CD4-positive, alpha-beta T cell treated with Interleukin-4 for 4 hours (primary cell): ENCODE results near the gene MATK.
A peak's percentile ranks its signal among the peaks of the same experiment; 100 is the strongest.

Source experiments
- DNase-seq: peaks from one replicate; pipeline ENCODE4 v3.0.0-alpha.2; 2020

The MATK gene, protein sequence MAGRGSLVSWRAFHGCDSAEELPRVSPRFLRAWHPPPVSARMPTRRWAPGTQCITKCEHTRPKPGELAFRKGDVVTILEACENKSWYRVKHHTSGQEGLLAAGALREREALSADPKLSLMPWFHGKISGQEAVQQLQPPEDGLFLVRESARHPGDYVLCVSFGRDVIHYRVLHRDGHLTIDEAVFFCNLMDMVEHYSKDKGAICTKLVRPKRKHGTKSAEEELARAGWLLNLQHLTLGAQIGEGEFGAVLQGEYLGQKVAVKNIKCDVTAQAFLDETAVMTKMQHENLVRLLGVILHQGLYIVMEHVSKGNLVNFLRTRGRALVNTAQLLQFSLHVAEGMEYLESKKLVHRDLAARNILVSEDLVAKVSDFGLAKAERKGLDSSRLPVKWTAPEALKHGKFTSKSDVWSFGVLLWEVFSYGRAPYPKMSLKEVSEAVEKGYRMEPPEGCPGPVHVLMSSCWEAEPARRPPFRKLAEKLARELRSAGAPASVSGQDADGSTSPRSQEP

DNA sequence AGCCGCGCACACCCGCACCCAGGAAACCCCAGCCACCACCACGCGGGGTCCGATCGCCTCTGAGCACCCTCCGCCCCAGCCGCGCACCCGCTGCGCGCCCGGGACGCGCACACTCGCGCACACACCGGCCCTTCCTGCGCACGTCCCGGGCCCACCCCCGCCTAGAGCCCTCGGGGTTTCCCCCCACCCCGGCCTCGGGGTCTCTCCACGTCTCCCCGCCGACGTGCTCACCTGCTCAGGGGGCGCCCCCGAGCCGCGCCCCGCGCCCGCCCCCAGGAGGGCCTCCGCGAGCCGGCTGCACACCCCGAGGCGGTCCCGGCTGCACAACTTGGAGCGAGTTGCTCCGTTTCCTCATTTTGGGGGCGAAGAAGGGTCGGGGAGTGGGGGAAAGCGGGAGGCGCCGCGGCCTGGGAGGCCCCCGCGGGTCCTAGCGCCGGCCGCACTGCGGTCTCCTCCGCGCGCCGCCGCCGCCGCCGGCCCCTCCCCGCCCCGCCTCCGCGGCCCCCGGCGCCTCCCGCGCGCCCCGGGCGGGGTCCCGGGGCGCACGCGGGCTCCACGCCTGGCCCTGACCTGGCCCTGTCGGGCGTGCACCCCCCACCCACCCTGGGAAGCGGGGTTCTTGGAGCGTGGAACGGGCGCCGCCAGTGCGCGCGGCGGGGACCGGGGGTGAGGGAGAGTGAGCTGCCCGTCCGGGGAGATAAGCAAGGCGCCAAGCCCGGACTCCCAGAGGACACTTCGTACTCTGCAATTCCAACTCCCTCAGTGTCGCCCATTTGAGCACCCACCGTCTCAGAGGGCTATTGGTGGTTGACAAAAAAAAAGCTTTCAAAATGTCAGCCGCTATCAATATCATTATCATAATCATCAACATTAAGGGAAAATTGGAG is at the start of gene MATK:
Gene MATK, minus strand, starts transcription at position 444 of the 887 bp plus-strand sequence. CDS start 1,246 bp downstream, outside the sequence.
- DNase-seq: no peak

GRCh38 chr19:3835055-3835435 is 48.9 kb upstream of the MATK start:
- DNase-seq: no peak

- no peak for DNase-seq
These were observed 48.3 kb upstream of the MATK start for GRCh38 chr19:3834349-3835054.

GRCh38 chr19:3833578-3834348 is 47.6 kb upstream of the MATK start:
- no peak for DNase-seq

DNA sequence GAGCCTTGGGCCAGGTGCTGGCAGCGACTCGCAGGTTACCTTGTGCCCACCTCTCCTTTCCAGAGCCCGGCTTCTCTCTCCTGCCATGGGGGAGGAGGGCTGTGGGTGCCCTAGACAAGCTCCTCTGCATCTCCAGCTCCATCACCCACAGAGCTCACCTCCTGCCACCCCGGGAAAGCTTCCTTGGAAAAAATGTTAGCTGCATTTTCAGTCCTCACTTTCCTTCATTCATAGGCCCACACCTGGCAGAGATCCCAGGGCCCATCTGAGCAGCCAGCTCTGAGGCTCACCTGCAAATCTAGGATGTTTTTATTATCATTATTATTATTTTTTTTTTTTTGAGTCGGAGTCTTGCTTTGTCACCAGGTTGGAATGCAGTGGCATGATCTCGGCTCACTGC is 45.8 kb upstream of the MATK start:
- no peak for DNase-seq

DNA sequence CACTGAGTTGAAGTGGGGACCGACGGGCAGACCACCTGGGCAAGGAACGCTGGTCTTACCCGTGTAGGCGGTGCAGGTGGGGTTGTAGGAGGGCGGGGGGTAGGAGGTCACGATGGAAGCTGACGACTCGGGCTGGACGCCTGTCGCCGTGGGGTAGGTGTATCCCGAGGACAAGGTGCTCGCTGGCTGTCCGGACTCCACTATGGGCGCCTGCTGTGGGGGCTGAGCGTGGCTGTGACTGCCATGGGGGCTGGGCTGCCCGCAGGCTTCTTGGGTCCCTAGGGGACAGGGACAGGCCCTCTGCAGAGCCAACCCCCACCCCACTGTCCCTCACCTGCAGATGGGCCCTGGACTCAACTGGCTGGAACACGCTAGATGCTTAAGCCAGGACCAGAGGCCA is 45.4 kb upstream of the MATK start:
- DNase-seq: no peak

DNA sequence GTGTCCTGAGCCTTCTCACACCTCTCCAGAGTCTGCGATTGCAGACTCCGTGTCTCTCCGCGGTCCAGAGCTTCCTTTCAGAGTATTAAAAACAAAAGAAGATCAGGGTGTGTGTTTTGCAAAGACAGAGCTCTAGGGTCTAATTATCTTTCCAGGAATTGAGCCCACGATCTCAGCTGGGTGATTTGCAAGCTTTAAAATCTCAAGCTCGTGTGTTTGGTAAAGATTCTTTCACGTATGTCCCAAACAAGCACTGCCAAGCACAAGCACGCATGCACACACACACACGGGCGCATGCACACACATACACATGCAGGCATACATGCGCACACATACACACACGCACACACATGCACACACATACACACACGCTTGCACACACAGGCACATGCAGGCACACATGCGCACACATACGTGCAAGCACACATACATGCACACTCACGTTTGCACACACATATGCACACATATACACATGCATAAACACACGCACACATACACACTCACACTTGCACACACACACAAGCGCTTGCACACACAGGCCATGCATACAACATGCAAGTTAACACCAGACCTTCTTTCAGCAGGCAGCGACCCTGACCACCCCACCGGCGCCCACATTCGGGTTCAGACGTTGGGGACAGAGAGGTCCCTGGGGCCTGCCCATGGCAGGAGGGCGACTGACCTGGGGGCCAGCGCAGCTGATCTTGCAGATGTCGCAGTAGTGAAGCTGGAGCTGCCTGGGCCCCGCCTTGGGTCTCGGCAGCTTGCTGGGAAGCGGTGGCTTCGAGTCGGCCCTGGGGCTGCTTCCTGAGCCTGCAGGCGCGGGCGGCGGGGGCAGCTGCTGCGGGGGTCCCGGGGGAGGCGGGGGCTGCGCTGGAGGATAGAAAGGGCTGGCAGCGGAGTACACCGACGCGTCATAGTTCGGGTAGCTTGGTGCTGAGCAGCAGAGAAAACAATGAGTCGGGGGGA is 44.7 kb upstream of the MATK start:
- DNase-seq: no peak

GRCh38 chr19:3827306-3827705 is 41.1 kb upstream of the MATK start:
- no peak for DNase-seq

DNA sequence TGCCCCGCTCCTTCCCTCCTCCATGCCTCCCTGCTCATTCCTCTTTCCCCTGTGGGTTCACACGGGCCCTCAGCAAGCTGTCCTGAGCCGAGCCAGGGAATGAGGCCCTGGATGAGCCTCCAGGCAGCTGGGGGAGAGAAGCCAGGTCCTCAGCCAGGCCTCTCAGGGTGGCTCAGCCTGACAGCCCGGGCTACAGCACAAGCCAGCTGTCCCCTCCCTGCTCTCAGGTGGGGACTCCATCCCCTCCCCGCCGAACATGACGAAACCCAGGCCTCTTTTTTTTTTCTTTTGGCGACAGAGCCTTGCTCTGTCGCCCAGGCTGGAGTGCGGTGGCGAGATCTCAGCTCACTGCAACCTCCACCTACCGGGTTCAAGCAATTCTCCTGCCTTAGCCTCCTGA is 40.0 kb upstream of the MATK start:
- DNase-seq: no peak

DNA sequence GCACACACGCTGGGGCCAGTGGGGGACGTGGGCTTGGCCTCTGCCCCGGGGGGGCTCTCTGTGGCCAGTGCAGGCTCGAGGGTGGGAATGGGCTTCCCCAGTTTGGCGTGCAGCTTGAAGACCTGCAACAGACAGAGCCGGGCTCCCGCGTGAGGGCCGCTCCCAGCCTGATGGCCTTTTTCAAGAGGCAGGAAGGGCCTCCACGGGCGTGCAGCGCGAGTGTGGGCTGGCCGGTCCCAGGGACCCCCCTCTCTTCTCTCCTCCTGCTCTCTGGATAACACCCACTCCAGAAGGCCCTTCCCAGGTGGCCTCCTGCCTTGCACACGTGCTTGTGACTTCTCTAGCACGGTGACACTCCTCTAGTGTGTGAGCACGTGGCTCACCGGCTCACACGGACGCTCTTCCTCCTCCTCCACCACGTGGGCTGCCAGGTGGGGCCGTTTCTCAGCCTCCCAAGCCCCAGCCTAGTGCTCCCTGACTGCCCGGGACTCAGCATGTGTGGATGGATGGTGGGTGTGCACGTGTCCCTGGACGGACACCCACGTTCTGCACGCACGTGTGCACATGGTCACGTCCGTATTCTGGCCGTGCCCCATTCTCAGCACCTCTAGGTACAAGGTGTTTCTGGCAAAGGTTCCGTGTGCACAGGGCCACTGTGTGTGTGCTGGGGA is 39.2 kb upstream of the MATK start:
- DNase-seq: no peak

DNA sequence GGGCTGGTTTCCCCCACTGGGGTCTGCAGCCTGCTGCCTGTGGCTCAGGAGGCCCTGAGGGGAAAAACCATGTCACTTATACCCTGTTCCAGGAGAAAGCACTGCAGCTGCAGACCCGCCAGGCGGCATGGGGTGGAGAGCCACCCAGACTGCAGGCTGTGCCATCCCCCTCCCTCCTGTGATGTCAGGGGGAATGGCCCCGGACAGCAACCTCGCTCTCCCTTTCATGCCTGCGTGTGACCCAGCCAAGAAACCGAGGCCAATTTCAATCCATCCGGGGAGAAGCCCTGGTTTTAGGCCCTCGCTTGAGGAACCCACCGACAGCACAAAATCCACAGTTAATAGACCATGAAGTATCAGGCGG is 37.2 kb upstream of the MATK start:
- no peak for DNase-seq

DNA sequence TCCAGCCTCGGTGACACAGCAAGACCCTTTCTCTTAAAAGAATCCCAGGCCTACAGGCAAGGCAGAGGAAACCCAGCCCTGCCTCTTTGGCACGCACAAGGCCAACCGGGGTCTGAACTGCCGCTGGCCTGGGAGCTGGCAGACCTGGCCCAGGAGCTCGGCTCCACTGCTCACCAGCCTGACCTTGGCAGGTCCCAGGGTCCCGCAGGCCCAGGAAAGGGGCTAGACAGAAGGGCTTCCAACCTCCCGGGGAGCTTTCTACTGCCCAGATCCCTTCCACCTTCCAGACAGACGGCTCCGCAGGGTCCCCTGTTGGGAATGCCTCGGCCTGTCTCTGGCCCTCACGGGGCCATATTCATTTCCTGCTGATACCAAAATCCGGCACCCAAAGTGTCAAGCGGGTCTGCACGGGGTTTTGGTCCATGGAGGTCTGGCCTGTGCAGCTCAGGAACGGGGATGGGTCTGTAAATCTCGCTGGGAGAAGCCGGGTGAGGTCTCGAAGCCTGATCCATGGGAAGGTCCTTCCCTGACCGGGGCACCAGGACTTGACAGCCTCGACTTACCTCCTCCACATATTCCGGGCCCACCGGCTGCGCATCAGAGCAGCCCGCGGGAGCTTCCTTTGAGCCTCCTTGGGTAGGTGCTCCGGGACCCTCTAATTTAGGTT is 36.6 kb upstream of the MATK start:
- no peak for DNase-seq

DNA sequence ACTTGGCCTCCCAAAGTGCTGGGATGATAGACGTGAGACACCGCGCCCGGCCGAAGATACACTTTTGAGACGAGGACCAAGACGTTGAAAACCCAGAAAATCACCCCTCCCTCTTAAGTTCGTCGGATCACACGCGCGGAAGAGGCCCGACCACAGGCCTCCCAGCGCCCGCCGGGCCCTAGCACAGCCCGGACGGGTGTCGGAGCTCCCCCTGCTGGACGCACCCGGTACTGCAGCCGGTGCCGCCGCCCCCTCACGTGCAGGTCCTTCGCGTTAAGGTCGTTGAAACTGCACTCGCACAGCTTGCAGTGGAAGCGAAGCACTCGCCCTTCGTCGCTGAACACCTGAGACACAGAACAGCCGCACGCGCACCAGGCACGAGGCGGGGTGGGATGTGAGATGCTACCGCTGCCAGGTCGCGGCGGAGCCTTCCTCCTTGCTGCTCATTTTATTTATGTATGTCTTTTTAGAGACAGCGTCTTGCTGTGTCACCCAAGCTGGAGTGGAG is 35.7 kb upstream of the MATK start:
- peak; percentile 82 for DNase-seq

GRCh38 chr19:3821156-3821555 is 35.0 kb upstream of the MATK start:
- DNase-seq: no peak

DNA sequence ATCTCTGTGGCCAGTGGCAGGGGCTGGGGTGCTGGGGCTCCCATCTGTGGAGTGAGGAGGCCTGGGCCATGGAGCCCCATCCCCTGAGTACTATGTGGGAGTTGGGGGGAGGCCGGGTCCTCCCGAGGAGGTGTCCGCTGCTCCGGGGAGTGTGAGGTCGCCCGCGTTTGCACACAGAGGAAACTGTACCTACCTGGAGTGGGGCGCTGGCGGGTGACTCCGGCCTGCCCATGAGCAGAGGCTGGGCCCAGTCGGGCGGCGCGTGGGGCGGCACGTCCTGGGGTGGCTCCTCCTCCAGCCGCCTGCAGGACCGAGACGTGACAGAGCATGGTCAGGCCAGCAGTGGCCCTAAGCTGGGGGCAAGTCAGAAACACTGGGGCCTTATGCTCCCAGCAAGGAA is 33.8 kb upstream of the MATK start:
- no peak for DNase-seq

DNA sequence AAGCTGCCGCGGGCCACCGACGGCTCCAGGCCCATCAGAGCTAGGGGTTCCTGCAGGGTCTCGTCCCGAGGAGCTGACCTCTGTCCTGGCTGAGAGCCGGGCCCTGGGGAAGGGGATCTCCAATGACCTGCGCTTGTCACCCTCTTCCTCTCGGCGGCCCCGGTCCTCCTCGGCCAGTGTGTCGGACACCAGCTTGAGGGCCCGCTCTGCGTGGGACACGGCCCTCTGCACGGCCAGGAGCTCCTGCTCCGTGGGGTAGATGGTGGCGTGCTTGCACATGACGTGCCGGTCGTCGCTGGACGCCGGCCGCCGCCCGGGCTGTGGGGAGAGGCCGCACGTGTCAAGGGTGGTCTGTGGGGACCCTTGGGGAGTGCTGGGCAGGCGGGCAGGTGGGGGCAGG is 32.7 kb upstream of the MATK start:
- no peak for DNase-seq

- DNase-seq: peak; percentile 52
These were observed 32.3 kb upstream of the MATK start for GRCh38 chr19:3818466-3818865.

- no peak for DNase-seq
These were observed 31.6 kb upstream of the MATK start for GRCh38 chr19:3817761-3818160.

DNA sequence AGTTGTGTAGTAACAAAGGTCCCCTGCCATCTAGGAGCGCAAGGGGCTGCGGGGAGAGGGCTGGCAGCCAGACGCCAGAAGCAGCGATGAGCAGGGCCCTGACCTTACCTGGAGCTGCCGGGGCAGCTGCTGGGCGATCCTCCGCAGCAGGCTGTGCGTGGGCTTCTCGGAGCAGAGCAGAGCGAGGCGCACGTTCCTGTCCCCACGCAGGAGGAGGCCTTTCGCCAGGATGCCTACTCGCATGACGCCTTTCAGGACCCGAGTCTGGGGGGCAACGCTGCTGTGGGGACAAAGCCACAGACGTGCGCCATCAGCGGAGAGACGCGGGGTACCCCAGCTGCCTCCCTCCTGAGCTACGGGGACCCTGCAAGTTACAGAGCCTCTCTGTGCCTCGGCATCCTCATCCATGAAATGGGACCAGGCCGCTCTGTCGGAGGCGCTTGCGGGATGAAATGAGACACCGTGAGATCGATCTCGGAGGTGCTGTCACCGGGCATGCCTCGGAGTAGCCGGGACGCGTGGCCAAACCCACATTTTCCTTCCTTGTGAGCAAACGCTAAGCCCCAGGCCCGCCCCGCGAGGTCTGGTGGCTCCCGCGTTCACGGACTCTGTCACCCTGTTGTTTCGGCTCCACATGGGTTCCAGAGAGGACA is 30.5 kb upstream of the MATK start:
- DNase-seq: no peak
